Neural cell (in vitro differentiated cells): ENCODE measurements around the gene ANO8. TPM values are rescaled to one million over a fixed set of nuclear protein-coding genes. Genes with fewer than 3 reads are reported as not detected.

Experiments
- H2AFZ ChIP-seq: fragments of 200-600, 300-800 bp; sonication (generic), shearing (Covaris generic); 2 replicates; pipeline ENCODE4 v1.6.0; 2014; ENCODE audit warnings: low read depth, mild to moderate bottlenecking, antibody characterized with exemption, low read length, moderate library complexity
- H3F3A ChIP-seq: fragments of 200-600 bp; shearing (Covaris generic); 2 replicates; pipeline ENCODE4 v1.6.1; 2016; ENCODE audit warnings: mild to moderate bottlenecking, moderate library complexity, mixed read lengths, antibody characterized with exemption, low read length; ENCODE audit not compliant: insufficient read depth, poor library complexity, severe bottlenecking
- H3K27ac ChIP-seq: fragments of 200-600, 300-800 bp; sonication (generic), shearing (Covaris generic); 2 replicates; pipeline ENCODE4 v1.5.1; 2014; ENCODE audit warnings: mild to moderate bottlenecking, low read length, moderate library complexity
- H3K27me3 ChIP-seq: fragments of 300-800, 200-600 bp; sonication (generic), shearing (Covaris generic); 2 replicates; pipeline ENCODE4 v1.6.0; 2014; ENCODE audit warnings: mild to moderate bottlenecking, low read depth, low read length, moderate library complexity; ENCODE audit not compliant: insufficient read depth
- H3K36me3 ChIP-seq: fragments of 300-800, 200-600 bp; sonication (generic), shearing (Covaris generic); 2 replicates; pipeline ENCODE4 v1.5.1; 2014; ENCODE audit warnings: mild to moderate bottlenecking, antibody characterized with exemption, low read length, moderate library complexity; ENCODE audit not compliant: insufficient read depth
- H3K4me2 ChIP-seq: fragments of 300-800, 200-600 bp; sonication (generic), shearing (Covaris generic); 2 replicates; pipeline ENCODE4 v1.6.0; 2014; ENCODE audit warnings: mild to moderate bottlenecking, low read length
- H3K4me3 ChIP-seq: fragments of 300-800, 200-600 bp; sonication (generic), shearing (Covaris generic); 2 replicates; pipeline ENCODE4 v1.5.1; 2014; ENCODE audit warnings: mild to moderate bottlenecking, low read length, moderate library complexity
- H3K79me2 ChIP-seq: fragments of 200-600 bp; shearing (Covaris generic); replicated peaks from 2 replicates; pipeline ENCODE4 v1.6.0; 2014; ENCODE audit warnings: mild to moderate bottlenecking, low read length, moderate library complexity; ENCODE audit not compliant: insufficient read depth
- H3K9ac ChIP-seq: fragments of 300-800, 200-600 bp; sonication (generic), shearing (Covaris generic); 2 replicates; pipeline ENCODE4 v1.6.1; 2016; ENCODE audit warnings: mild to moderate bottlenecking, low read length, mixed read lengths
- H3K9me2 ChIP-seq: fragments of 200-600 bp; shearing (Covaris generic); 2 replicates; pipeline ENCODE4 v1.6.1; 2016; ENCODE audit warnings: mild to moderate bottlenecking, low read length, mixed read lengths; ENCODE audit not compliant: insufficient read depth
- H3K9me3 ChIP-seq: fragments of 200-600, 300-800 bp; sonication (generic), shearing (Covaris generic); 2 replicates; pipeline ENCODE4 v1.6.1; 2016; ENCODE audit warnings: mild to moderate bottlenecking, mixed run types, low read length, moderate library complexity, mixed read lengths
- H4K20me1 ChIP-seq: fragments of 200-600 bp; shearing (Covaris generic); 2 replicates; pipeline ENCODE4 v1.6.1; 2016; ENCODE audit warnings: mild to moderate bottlenecking, mixed run types; ENCODE audit not compliant: insufficient read depth
- CTCF ChIP-seq: fragments of 450-650 bp; IDR thresholded peaks from 2 replicates; pipeline ENCODE4 v1.5.1; 2014; ENCODE audit warnings: antibody characterized with exemption, mild to moderate bottlenecking, moderate library complexity; ENCODE audit not compliant: poor library complexity, severe bottlenecking
- EP300 ChIP-seq: fragments of 450-650 bp; conservative IDR thresholded peaks from 2 replicates; pipeline ENCODE4 v1.6.1; 2014; ENCODE audit warnings: antibody characterized with exemption, mild to moderate bottlenecking, moderate library complexity; ENCODE audit not compliant: poor library complexity, severe bottlenecking
- EZH2 ChIP-seq: fragments of 200-600, 300-800 bp; shearing (Covaris generic), sonication (generic); IDR thresholded peaks from 2 replicates; pipeline ENCODE4 v1.6.1; 2014; ENCODE audit warnings: antibody characterized with exemption, low read length, borderline replicate concordance, mild to moderate bottlenecking; ENCODE audit not compliant: insufficient read depth, poor library complexity, severe bottlenecking
- MXI1 ChIP-seq: fragments of 450-650 bp; conservative IDR thresholded peaks from 2 replicates; pipeline ENCODE4 v1.6.1; 2014; ENCODE audit warnings: antibody characterized with exemption, mild to moderate bottlenecking; ENCODE audit not compliant: poor library complexity, severe bottlenecking
- POLR2AphosphoS5 ChIP-seq: IDR thresholded peaks from 2 replicates; pipeline ENCODE4 v1.6.1; 2012
- RAD21 ChIP-seq: fragments of 450-650 bp; conservative IDR thresholded peaks from 2 replicates; pipeline ENCODE4 v1.6.1; 2014; ENCODE audit warnings: antibody characterized with exemption, mild to moderate bottlenecking, moderate library complexity
- REST ChIP-seq: IDR thresholded peaks from 2 replicates; pipeline ENCODE4 v1.6.1; 2012; ENCODE audit warnings: borderline replicate concordance
- SMC3 ChIP-seq: fragments of 450-650 bp; conservative IDR thresholded peaks from 2 replicates; pipeline ENCODE4 v1.6.1; 2014; ENCODE audit warnings: antibody characterized with exemption, mild to moderate bottlenecking, moderate library complexity; ENCODE audit not compliant: poor library complexity
- TAF1 ChIP-seq: IDR thresholded peaks from 2 replicates; pipeline ENCODE4 v1.6.1; 2012; ENCODE audit warnings: low read depth
- polyA plus RNA-seq: library from polyadenylated mRNA; depleted of rRNA; stranded (reverse); fragments of >200 nt; gene quantifications from 2 replicates; pipeline ENCODE4 v1.2.3, GENCODE V29; 2014

ANO8 gene
- polyA plus RNA-seq, 1 donor from 2014 or later, result 51.3 TPM

- Histone ChIP-seq H3K27ac (no peak overlapping the region), H3K9me2 (no peaks in the 10 kb centered on the region)
Measured at GRCh38 chr19:17370026-17370587, 35.5 kb upstream of the ANO8 start.

GRCh38 chr19:17365361-17365760 lies 30.7 kb upstream of the ANO8 start:
- H3K79me2 ChIP-seq, result no peaks in the 10 kb centered on the region
- no peak overlapping the region for H3K9ac ChIP-seq
- no peaks in the 10 kb centered on the region for H3K9me3 ChIP-seq
- no peak for TF ChIP-seq SMC3
- TF ChIP-seq TAF1, result no peak
- TF ChIP-seq EZH2, result no peak
- TF ChIP-seq MXI1, result no peak
- TF ChIP-seq EP300, result no peak
- no peak for TF ChIP-seq POLR2AphosphoS5
- no peak for TF ChIP-seq REST
- TF ChIP-seq RAD21, result no peak

More at GRCh38 chr19:17370026-17370587, 35.5 kb upstream of the ANO8 start:
- Histone ChIP-seq H3K27me3 (no peaks in the 10 kb centered on the region), H3K4me2 (no peak overlapping the region), H3K9ac (no peak overlapping the region), H3K36me3 (no peaks in the 10 kb centered on the region), H3K4me3 (no peak overlapping the region), H3K9me3 (no peaks in the 10 kb centered on the region), H3F3A (no peaks in the 10 kb centered on the region), H3K79me2 (no peaks in the 10 kb centered on the region), H4K20me1 (no peaks in the 10 kb centered on the region), H2AFZ (no peak overlapping the region)
- TF ChIP-seq EP300 (no peak), EZH2 (no peak), TAF1 (no peak), REST (no peak), POLR2AphosphoS5 (no peak), CTCF (no peak)

More at GRCh38 chr19:17365361-17365760, 30.7 kb upstream of the ANO8 start:
- Histone ChIP-seq H3K4me3 (no peak overlapping the region), H3K4me2 (no peak overlapping the region), H3K27me3 (no peaks in the 10 kb centered on the region), H3F3A (no peaks in the 10 kb centered on the region), H3K27ac (no peak overlapping the region), H3K9me2 (no peaks in the 10 kb centered on the region), H4K20me1 (no peaks in the 10 kb centered on the region), H2AFZ (no peak overlapping the region), H3K36me3 (no peaks in the 10 kb centered on the region)
